Coronary artery (tissue), 2 donors: Measurements from ENCODE around the gene PGAP6.

Experiments
- DNase-seq: peaks from one replicate; pipeline ENCODE4 v3.0.0-alpha.2; 2017; ENCODE audit warnings: low spot score
- H3K27ac ChIP-seq, 2 donors: fragments of 200-600 bp; sonication (generic); one replicate each; pipeline ENCODE4 v1.5.1; 2016 to 2019
- H3K4me3 ChIP-seq: fragments of 200-600 bp; sonication (generic); 2 replicates; pipeline ENCODE4 v1.5.1; 2016; ENCODE audit warnings: mild to moderate bottlenecking, moderate library complexity
- TF ChIP-seq, protein P1 (sequence below): fragments of 200-600 bp; sonication (generic); IDR thresholded peaks from one replicate; pipeline ENCODE4 v1.5.1; 2019; ENCODE audit warnings: antibody characterized with exemption

Gene PGAP6

DNA sequence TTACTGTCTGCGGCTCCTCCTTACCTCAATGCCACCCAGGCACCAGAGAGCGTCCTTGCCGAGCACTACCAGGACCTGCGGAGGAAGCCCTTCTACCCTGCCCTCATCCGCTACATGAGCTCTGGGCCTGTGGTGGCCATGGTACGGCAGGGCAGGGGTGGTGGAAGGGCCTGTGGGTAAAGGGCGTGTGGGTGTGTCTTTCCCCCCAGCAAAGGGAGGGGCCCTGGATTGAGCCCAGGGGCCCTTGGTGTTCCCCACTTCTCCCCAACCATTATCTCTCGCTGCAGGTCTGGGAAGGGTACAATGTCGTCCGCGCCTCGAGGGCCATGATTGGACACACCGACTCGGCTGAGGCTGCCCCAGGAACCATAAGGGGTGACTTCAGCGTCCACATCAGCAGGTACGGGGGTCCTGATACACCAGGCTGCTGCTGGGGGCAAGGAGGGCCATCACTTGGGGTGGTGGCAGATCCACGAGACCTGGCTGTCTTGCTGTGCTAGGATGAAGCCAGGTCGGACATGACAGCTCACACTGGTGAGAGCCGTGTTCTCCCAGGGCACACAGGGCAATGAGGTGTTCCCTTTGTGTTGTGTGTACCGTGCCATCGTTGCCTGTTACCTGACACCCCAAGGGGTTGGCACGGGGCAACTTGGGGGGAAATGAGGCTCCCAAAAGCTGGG, 17.7 kb upstream of the PGAP6 start:
- Histone ChIP-seq H3K27ac (peak overlapping the region in 1 of 2 donors; percentile 98), H3K4me3 (no peak overlapping the region)
- no peak for DNase-seq
- TF ChIP-seq, protein P1, sequence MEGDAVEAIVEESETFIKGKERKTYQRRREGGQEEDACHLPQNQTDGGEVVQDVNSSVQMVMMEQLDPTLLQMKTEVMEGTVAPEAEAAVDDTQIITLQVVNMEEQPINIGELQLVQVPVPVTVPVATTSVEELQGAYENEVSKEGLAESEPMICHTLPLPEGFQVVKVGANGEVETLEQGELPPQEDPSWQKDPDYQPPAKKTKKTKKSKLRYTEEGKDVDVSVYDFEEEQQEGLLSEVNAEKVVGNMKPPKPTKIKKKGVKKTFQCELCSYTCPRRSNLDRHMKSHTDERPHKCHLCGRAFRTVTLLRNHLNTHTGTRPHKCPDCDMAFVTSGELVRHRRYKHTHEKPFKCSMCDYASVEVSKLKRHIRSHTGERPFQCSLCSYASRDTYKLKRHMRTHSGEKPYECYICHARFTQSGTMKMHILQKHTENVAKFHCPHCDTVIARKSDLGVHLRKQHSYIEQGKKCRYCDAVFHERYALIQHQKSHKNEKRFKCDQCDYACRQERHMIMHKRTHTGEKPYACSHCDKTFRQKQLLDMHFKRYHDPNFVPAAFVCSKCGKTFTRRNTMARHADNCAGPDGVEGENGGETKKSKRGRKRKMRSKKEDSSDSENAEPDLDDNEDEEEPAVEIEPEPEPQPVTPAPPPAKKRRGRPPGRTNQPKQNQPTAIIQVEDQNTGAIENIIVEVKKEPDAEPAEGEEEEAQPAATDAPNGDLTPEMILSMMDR: no peak

DNA sequence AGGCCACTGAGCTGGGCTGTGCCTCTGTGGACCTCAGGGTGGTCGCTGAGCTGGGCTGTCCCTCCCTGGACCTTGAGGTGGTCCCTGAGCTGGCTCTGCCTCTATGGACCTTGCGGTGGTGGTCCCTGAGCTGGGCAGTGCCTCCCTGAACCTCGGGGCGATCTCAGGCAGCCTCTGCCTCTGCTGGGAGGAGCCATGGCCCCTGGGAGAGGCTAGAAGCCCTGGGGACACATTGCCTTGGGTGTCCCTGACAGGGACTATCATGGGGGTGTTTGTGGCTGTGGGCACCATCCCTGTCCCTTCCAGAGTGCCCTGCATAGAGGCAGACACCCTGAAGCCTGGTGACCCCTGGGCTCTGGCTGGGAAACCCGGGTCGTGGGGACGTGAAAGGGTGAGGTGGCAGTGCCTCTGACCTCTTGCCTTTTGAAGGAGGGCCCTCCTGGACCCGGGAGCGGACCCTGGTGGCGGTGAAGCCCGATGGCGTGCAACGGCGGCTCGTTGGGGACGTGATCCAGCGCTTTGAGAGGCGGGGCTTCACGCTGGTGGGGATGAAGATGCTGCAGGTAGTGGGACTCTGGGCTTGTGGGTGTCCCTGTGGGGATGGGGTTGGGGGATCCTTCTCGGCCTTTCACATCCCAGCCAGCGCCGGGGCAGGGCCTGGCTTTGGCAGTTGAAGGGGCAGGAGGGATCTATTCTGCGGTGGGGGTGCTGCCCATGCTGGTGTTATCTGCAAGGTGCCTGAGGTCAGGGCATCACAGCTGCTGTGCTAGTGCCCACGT, 17.0 kb upstream of the PGAP6 start:
- DNase-seq: no peak
- TF ChIP-seq, protein P1: no peak
- peak overlapping the region in 1 of 2 donors; percentile 92 for H3K27ac ChIP-seq

DNA sequence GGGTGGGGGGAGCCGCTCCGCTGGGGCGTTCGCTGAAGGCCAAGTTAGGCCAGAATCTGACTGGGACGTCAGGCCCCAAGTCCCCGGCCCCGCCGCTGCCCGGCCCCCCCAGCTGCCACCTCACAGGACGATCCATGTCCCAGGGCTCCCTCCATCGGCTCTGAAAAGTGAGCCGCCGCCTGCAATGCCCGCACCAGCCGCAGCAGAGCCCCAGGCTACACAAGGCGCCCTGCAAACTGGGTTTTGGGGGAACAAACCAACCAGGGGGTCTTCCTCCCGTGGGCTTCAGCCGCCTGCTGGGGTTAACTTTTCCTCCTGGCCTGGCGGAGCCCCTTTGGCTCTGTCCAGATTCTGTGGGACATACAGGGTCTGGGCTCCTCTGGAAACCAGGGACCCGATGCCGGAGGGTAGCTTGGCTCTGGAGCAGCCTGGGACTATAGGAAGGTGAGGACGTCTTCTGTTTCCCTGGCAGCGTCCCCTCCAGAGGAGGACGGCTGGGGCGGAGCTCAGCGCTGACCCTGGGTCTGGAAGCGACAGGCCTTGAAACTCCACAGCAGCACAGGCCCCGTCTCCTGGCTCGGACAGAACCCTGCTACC, 16.1 kb upstream of the PGAP6 start:
- Histone ChIP-seq H3K27ac (peak overlapping the region; percentile 65 to 92), H3K4me3 (peak overlapping the region; percentile 82)
- peak; percentile 91 for DNase-seq
- TF ChIP-seq, protein P1: no peak

More for the DNA sequence above, 17.0 kb upstream of the PGAP6 start:
- H3K4me3 ChIP-seq: no peak overlapping the region

DNA sequence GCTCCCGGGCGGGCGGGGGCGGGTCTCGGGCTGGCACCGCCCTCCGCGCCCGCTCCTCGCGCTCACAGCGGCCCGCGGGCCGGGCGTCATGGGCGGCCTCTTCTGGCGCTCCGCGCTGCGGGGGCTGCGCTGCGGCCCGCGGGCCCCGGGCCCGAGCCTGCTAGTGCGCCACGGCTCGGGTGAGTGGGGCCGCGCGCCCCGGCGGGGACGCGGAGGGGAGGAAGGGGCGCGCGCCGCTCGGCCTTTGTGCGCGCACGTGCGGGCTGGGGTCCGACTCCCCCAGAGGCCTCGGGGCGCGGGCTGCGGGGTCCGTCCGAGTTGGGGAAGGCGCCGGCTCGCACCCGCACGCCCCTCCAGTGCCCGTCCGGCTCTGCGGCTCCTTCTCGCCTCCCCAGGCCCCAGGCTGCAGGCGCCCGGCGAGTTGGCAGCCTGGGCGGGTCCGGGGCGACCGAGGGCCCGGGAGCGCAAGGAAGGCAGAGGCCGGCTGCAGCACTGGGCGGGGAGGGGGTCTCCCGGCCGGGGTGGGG, 15.4 kb upstream of the PGAP6 start, which contains the start of gene NME4:
Gene NME4, plus strand, starts transcription at position 65 of the 527 bp plus-strand sequence. Its CDS starts 24 bp downstream, at position 89.
- Histone ChIP-seq H3K27ac (peak within 1 kb of the TSS; percentile 65 to 92), H3K4me3 (peak within 1 kb of the TSS; percentile 82)
- TF ChIP-seq, protein P1: no peak
- DNase-seq: no peak

DNA sequence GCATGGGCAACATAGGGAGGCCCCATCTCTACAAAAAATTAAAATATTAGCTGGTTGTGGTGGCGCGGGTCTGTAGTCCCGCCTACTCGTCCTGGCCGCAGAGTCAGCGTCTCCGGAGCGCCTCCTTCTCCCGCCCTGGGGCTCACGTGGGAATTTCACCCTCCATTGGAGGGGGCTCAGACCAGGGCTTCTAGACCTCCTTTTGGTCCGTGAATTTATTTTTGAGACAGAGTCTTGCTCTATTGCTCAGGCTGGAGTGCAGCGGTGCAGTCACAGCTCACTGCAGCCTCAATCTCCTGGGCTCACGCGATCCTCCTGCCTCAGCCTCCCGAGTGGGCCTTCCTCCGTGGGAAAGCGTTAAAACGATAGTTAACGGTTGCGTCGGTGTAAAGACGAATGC, 14.8 kb upstream of the PGAP6 start:
- peak overlapping the region; percentile 65 to 92 for H3K27ac ChIP-seq
- TF ChIP-seq, protein P1: no peak
- DNase-seq: no peak
- H3K4me3 ChIP-seq: peak overlapping the region; percentile 82

DNA sequence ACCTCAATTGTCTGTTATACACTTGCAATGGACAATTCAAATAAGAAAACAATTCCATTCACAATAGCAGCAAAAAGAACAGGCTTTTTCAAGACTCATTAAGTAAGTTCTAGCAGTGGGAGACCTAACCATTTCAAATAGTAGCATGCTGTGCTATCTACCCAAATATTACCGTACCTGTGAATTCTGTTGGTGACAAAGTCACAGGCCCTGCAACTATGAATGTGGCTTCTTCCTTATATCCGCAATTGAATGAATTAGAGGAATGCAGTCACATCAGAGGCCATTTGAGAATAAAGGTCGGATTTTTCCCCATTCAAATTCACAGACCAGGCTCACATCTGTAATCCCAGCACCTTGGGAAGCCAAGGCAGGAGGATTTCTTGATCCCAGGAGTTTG, 14.4 kb upstream of the PGAP6 start:
- Histone ChIP-seq H3K4me3 (peak overlapping the region; percentile 82), H3K27ac (peak overlapping the region; percentile 65 to 92)
- TF ChIP-seq, protein P1: no peak

More for the DNA sequence above, 14.4 kb upstream of the PGAP6 start:
- no peak for DNase-seq
